ENCODE measurements around the gene MMP24. TPM values are rescaled to one million over a fixed set of nuclear protein-coding genes. Genes with fewer than 3 reads are reported as not detected.

The MMP24 gene
- total RNA-seq, 1 experiment from 2014 or later: not detected

GRCh38 chr20:35283441-35284266 lies 57.2 kb downstream of the MMP24 start:
- intact Hi-C loops (cut with micrococcal nuclease): no loop called here
- CTCF ChIA-PET: interaction anchor here (0.5 to 3.6 kb wide), 12 partner anchors 12 to 1063 kb away, joined by 3 to 55 read pairs (median 3); no protein-coding TSS in a partner anchor
- Mint-ChIP-seq H3K27me3 (ENCODE audit: insufficient read depth, unreplicated experiment) (no peaks in the 10 kb centered on the region), H3K36me3 (ENCODE audit: insufficient read depth, unreplicated experiment) (peaks cover 46% of the 10 kb centered on the region), H3K4me1 (ENCODE audit: insufficient read depth, unreplicated experiment) (peaks cover 32% of the 10 kb centered on the region), H3K27ac (ENCODE audit: low read depth, unreplicated experiment) (peak overlapping the region; percentile 90), H3K9me3 (ENCODE audit: unreplicated experiment) (no peaks in the 10 kb centered on the region), H3K4me3 (ENCODE audit: unreplicated experiment) (peak overlapping the region; percentile 89)
- TF ChIP-seq, protein P1, sequence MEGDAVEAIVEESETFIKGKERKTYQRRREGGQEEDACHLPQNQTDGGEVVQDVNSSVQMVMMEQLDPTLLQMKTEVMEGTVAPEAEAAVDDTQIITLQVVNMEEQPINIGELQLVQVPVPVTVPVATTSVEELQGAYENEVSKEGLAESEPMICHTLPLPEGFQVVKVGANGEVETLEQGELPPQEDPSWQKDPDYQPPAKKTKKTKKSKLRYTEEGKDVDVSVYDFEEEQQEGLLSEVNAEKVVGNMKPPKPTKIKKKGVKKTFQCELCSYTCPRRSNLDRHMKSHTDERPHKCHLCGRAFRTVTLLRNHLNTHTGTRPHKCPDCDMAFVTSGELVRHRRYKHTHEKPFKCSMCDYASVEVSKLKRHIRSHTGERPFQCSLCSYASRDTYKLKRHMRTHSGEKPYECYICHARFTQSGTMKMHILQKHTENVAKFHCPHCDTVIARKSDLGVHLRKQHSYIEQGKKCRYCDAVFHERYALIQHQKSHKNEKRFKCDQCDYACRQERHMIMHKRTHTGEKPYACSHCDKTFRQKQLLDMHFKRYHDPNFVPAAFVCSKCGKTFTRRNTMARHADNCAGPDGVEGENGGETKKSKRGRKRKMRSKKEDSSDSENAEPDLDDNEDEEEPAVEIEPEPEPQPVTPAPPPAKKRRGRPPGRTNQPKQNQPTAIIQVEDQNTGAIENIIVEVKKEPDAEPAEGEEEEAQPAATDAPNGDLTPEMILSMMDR (IDR thresholded peaks at IDR 0.05; ENCODE audit: unreplicated experiment): no peak
- TSS peak; percentile 57 for BruUV-seq (replicated peaks)
- POLR2A ChIA-PET: interaction anchor here (0.5 to 3.7 kb wide), 29 partner anchors 7 to 670 kb away, joined by 3 to 121 read pairs (median 4); partner anchors contain the start of genes CEP250, EDEM2, SCAND1 and UQCC1
- no peak for DNase-seq (ENCODE audit: unreplicated experiment)

DNA sequence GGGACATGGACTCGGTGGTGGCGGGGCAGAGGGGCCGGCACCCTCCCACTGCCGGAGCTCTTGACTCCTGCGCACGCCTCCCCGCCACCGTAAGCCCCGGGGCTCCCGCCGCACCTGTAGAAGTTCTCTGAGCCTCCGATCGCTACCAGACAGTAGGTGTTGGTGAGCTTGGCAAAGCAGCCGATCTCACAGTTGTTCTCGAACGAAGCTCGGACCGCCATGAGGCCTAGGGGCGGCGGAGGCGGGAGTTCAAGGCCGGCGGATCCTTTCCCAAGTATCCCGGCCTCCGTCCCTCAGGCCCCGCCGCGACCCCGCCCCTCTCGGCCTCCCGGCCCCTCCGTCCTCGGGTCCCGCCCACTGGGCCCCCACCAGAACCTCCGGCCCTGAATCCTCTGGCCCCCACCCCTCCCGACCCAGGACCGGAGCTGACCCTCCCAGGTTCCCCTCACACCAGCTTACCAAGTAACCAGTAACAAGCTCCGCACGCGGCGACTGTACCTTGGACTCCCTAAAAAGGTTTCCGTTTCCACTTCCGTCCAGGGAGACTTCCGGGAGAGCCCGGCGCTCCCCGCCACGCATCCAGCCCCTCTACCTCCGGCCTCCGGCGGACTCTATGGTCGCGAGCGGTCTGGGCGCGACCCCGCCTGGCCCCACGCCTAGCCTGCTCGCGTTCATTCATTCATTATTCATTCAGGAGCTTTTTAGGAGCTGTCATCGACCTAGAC lies 57.9 kb downstream of the MMP24 start, which contains the start of gene EIF6:
EIF6 (minus strand) TSS at position 506 of the 725 bp plus-strand sequence; CDS start at position 221, 285 bp downstream.
- TF ChIP-seq, protein P1 (IDR thresholded peaks at IDR 0.05; ENCODE audit: unreplicated experiment): no peak
- Mint-ChIP-seq H3K36me3 (ENCODE audit: insufficient read depth, unreplicated experiment) (peaks cover 38% of the 10 kb centered on the region), H3K27me3 (ENCODE audit: insufficient read depth, unreplicated experiment) (no peaks in the 10 kb centered on the region), H3K4me3 (ENCODE audit: unreplicated experiment) (peak within 1 kb of the TSS; percentile 89), H3K4me1 (ENCODE audit: insufficient read depth, unreplicated experiment) (peaks cover 25% of the 10 kb centered on the region), H3K9me3 (ENCODE audit: unreplicated experiment) (no peaks in the 10 kb centered on the region), H3K27ac (ENCODE audit: low read depth, unreplicated experiment) (peak within 1 kb of the TSS; percentile 90)
- POLR2A ChIA-PET: interaction anchor here (0.5 to 3.7 kb wide), 29 partner anchors 8 to 670 kb away, joined by 3 to 121 read pairs (median 4); partner anchors contain the start of genes CEP250, CPNE1, EDEM2 and RBM12
- DNase-seq (ENCODE audit: unreplicated experiment): peak; percentile 86
- intact Hi-C loops (cut with micrococcal nuclease): no loop called here
- CTCF ChIA-PET: interaction anchor here (0.5 to 3.6 kb wide), 12 partner anchors 11 to 1064 kb away, joined by 3 to 55 read pairs (median 3); no protein-coding TSS in a partner anchor
- BruUV-seq (replicated peaks): no TSS peak

- intact Hi-C loops (cut with micrococcal nuclease): no loop called here
- peaks cover 30% of the 10 kb centered on the region for H3K36me3 Mint-ChIP-seq (ENCODE audit: insufficient read depth, unreplicated experiment)
- peak overlapping the region; percentile 89 for H3K4me3 Mint-ChIP-seq (ENCODE audit: unreplicated experiment)
- no peaks in the 10 kb centered on the region for H3K9me3 Mint-ChIP-seq (ENCODE audit: unreplicated experiment)
- CTCF ChIA-PET: interaction anchor here (0.5 to 3.6 kb wide), 7 partner anchors 19 to 161 kb away, joined by 3 to 55 read pairs (median 3); no protein-coding TSS in a partner anchor
- H3K27me3 Mint-ChIP-seq (ENCODE audit: insufficient read depth, unreplicated experiment): no peaks in the 10 kb centered on the region
- no peak for DNase-seq (ENCODE audit: unreplicated experiment)
- BruUV-seq (replicated peaks): TSS peak; percentile 58
- TF ChIP-seq, protein P1 (IDR thresholded peaks at IDR 0.05; ENCODE audit: unreplicated experiment): no peak
- peak overlapping the region; percentile 90 for H3K27ac Mint-ChIP-seq (ENCODE audit: low read depth, unreplicated experiment)
- H3K4me1 Mint-ChIP-seq (ENCODE audit: insufficient read depth, unreplicated experiment): peaks cover 17% of the 10 kb centered on the region
- POLR2A ChIA-PET: interaction anchor here (0.9 to 3.7 kb wide), 20 partner anchors 8 to 669 kb away, joined by 3 to 121 read pairs (median 6); partner anchors contain the start of genes CEP250, CPNE1, EDEM2 and RBM12
Measured at GRCh38 chr20:35284992-35285805, 58.7 kb downstream of the MMP24 start.
